ENCODE data around the gene TRIM8.

The TRIM8 gene

DNA sequence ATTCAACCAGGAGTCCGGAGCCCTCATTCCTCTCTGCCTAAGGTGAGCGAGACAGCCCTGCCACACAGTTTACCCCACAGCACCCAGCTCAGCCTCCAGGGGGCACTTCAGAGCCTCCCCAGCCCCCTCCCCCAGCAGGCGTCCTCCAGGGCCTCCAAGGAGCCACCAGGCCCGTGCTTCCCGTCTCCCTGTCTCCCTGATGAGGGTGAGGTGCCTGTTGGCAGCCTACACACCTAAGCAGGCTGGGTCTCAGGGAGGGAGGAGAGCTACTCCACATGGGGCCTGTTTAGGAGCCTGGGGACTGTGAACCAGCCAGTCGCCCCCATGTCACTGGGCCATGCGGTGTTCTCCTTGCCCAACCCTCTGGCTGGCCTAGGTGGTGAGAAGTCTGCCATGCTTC lies 28.9 kb upstream of the TRIM8 start:
- no peak for FAIRE-seq
- DNase-seq (ENCODE audit: extremely low spot score, insufficient read length, low read depth) = no peak

DNA sequence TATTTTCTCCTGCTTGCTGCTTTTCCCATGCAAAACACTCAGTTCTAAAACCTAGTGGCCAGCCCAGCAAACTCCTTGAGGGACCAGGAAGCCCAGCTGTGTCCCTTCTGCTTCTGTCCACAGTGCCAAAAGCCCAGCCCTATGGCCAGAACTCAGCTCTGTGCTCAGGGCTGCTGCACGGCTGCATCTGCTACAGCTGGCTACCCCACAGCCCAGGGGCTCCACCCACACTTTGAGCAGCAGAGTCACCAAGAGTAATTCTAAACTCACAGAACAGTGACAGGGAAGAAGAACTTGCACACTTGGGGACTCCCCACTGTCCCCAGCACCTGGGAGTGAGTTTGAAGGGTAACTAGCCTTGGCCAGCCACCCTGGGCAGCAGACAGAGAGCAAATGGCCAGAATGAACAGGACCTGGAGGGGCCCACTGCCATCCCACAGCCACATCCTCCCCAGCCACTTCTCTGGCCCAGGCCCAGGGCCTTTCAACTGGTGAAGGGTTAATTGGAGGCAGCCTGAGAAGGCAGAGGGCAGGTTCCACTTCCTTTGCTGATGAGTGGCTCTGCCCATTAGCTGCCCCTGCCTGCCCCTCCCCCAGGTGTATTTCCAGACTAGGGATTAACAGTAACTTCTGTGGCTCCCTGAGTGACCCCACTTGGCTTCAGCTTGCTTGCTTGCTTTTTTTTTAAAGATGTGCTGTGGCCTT lies 28.1 kb upstream of the TRIM8 start:
- DNase-seq (ENCODE audit: extremely low spot score, insufficient read length, low read depth) = no peak
- peak; percentile 12 for FAIRE-seq

GRCh38 chr10:102617041-102617440 lies 27.2 kb upstream of the TRIM8 start:
- no peak for DNase-seq (ENCODE audit: extremely low spot score, insufficient read length, low read depth)
- FAIRE-seq = no peak

DNA sequence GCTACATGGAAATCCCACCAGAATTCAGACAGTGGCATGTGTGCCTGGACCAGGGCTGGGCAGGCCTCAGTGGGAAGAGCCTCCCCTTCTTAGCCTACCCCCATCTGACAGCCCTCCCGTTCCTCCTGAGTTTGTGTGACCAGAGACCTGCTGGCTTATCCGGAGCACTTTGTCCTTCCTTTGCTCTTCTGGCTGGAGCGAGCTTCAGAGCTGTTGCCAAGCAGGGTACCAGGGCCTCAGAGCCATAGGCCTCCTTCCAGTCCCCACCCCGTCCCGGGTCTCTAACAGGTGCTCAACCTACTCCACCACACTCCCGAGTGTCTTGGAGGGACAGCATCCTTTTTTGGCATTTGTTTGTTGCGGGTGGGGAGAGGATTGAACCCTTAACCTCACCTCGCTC lies 26.5 kb upstream of the TRIM8 start:
- FAIRE-seq (no peak), DNase-seq (ENCODE audit: extremely low spot score, insufficient read length, low read depth) (no peak)

DNA sequence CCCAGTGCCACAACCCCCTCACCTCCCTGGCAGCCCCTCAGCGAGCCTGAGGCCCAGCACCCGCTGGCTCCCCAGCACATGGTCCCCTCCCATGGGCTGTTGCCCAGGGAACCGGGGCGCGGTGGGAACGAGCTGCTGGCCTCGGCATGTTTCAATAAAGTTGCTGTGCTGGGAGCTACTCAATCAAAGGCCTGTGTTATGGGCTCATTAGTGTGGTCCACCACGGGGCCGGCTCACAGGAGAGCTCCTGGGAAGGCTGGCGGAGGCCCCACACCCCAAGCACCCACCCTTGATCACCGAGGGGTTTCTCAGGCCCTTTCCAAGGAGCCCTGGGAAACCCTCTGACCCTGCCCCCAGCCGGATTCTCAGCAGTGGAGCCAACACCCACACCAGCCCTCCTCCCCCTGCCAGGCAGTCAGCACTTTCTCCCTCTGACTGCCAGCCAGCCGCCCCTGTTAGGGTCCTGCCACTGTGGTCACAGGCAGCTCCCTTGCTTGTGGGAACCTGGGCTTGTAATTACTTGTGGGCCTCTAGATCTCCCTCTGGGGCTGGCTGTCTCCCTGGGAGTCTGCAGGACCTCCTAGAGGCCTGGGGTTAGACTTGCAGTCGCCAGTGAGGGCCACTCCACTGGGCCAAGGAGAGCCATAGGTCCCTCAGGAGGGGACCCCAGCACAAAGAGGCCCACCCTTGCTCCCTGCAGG lies 24.8 kb upstream of the TRIM8 start:
- FAIRE-seq = no peak
- DNase-seq (ENCODE audit: extremely low spot score, insufficient read length, low read depth) = no peak

- DNase-seq (ENCODE audit: extremely low spot score, insufficient read length, low read depth) (no peak), FAIRE-seq (no peak)
These were observed 24.1 kb upstream of the TRIM8 start for GRCh38 chr10:102620138-102620590.

DNA sequence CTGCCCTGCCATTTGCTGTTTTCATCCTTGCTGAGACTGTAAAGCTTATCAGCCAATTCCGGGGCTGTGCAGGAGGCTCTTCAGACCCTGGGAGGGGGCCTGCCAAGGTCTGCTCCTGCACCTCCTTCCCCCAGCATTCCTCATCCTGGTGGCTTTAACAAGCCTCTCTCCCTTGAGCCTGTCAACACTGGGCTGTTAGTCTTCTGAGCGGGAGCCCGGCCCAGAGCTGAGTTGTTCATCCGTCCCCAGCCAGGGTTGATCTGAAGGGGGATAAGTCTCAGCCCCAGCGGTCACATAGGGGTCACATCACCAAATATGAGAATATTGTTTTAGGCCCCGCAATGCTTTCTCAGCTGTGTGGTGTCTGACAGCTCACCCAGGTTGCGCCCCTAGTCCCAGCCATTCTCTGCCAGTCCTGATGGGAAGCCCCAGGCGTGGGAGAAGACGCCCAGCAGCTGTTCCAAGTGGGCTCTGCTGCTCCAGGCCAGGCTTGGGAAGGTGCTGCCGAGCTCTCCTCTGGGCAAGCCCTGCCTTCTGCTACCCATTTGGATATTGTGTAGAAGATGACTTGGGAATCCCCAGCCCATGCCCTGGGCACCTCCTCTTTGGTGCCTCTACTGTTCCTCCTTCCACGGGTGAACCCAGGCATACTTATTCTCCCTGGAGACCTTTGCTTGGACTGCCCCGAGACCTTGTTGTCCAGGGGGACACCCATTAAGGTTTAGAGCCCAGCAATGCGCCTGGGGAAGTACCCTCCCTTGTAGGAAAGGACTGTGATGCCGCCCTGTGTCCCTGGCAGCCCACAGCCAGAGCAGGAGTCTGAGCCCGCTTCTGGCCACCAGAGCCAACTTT lies 23.5 kb upstream of the TRIM8 start:
- no peak for FAIRE-seq
- DNase-seq (ENCODE audit: extremely low spot score, insufficient read length, low read depth) = no peak

DNA sequence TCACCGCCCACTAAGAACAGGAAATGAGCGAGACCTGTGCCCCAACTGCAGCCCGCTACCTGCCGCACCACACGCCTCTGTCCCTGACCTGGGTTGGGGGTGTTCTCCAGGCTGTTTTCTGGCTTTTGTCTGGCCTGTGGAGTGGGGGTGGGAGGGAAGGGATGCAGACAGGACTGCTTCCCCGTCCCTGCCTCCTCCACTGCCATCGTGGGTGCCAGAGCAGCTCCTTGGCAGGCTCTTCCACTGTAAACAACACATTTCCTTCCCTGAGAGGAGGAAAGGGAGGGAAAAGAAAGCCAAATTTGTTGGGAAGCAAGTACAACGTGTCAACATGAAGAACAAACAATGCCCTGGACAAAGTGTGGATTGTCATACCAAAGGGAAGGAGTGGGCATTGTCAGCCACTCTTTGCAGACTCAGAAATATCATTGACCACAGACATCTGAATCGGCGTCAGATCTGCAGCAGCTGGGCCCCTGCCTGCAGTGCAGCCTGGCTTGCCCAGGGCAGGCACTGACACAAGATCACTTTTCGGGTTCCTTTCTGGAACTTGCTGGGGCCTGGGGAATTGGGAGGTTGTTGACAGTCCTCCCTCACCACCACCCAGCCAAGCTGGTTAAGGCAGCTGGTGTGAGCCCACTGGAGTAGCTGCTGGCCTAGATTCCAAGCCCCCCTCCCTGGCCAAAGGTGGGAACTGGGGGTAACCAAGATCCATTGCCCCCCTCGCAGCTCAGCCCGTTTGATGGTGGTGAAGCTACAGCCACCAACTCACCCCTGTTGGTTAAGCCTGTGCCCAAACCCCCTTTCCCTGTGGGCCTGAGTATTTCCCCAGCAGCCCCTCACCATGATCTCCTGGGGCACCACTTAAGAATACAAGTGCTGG lies 22.6 kb upstream of the TRIM8 start:
- FAIRE-seq (no peak), DNase-seq (ENCODE audit: extremely low spot score, insufficient read length, low read depth) (no peak)

DNA sequence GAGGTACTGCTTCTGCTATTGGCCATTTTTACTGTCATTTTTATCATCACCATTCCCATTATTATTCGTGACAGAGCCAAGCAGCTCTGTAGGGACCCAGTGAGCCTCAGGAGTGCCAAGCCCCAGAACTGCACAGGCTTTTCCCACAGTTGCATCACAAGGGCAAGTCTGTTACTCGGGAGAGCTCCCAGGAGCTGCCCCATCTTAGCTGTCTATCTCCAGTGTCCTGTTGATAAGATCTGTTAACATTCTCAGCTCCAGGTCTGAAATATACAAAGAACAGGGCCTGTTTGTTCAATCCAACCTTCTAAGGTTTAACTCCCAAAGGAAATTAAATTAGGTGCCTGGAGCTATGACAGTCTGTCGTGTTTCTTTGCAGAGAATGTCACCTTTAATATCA lies 20.2 kb upstream of the TRIM8 start:
- no peak for DNase-seq (ENCODE audit: extremely low spot score, insufficient read length, low read depth)
- no peak for FAIRE-seq

DNA sequence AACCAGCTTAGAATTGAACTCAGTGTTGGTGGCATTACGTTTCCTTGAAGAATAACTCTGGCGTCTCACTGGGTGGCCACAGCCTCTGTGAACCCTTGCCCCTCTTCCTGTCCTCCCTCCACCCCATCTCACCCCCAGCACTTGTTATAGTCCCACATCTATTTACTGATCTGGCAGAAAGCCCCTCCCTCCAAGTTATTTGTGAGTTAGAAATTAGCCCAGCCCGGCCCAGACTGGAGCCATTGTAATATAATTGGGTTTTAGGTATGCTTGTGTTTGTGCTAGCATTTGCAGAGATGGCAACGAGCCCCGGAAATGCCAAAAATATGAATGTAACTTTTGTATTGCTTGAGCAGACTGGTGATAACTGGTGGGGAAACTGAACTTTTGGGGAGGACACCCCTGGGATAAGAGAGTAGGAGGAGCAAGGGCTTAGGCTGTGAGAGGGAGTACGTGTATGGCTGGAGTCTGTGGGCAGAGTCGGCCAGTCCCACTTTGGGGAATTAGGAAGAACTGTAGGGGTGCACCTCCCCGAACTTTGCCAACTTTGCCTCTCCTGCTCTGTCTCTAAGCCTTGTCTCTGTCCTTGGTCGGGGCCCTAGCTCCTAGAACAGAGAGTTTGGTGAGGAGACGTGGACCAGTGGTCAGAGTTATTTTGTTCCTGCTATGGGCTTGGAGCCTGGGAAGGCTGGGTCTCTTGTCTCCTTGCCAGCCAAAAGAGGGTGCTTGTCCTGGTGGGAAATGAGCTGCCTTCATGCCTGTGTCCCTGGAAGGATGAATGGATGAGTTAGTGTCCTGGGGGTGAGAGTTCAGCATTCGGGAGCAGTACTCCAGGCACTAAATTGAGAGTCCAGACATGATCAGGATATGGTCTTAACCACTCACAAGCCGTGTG lies 19.3 kb upstream of the TRIM8 start:
- DNase-seq (ENCODE audit: extremely low spot score, insufficient read length, low read depth) = no peak
- no peak for FAIRE-seq

DNA sequence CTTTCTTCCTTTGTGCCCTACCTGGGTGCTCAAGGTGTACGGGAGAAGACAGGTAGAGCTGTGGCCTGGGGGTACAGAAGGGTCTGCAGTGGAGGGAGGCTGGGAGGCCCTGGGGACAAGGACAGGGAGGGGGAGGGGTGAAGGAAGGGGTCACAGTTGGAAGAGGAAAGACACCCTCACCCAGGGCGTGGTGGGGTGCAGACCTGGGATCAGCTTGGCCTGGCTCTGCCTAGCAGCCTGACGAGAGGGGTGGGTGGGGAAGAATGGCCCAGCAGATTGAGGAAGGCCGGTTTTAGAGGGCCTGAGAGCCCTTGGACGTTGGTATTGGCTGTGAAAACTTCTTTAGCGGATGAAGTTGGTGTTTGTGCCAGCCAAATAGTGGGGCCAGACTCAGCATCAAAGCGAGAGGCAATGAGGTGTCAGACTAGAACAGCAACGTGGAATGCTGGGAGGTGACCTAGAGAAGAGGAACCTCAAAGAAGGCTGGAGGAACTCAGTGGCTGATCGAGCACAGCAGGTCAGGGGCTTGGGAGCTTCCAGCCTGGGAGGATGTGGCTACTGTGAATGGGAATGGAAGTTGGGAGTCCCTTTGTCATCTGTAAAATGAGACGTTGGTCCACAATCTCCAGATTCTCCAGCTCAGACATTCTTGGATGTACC lies 18.1 kb upstream of the TRIM8 start:
- no peak for FAIRE-seq
- no peak for DNase-seq (ENCODE audit: extremely low spot score, insufficient read length, low read depth)

- FAIRE-seq = no peak
- no peak for DNase-seq (ENCODE audit: extremely low spot score, insufficient read length, low read depth)
These were observed 17.0 kb upstream of the TRIM8 start for GRCh38 chr10:102627291-102627735.

DNA sequence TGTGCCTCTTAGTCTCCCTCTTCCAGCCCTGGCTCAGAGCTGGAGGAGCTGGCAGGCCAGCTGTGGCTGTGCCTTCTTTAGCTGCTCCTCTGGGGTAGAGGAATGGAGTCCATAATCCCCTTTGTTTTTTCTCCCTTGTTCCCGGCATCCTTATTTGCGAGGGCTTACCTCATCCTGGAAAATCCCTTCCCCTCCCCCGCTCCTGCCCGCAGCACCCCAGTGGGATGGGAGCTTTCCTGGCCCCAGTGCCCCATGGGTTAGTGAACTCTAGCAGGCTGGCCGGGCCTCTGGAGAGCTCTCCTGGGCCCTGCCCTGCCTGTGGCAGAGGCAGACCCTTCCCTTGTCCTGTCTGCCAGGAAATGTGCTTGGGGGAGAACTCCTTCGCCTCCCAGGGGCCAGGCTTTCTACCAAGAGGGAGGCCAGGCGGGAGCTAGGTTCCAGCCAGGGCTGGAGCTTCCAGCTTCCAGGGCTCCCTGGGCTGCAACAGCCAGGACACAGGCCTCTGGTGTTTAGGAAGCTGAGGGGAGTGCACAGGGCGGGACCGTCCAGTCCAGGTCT lies 16.5 kb upstream of the TRIM8 start:
- FAIRE-seq (no peak), DNase-seq (ENCODE audit: extremely low spot score, insufficient read length, low read depth) (no peak)

GRCh38 chr10:102628451-102628911 lies 15.8 kb upstream of the TRIM8 start:
- FAIRE-seq (no peak), DNase-seq (ENCODE audit: extremely low spot score, insufficient read length, low read depth) (no peak)

- DNase-seq (ENCODE audit: extremely low spot score, insufficient read length, low read depth) = no peak
These were observed 14.3 kb upstream of the TRIM8 start for GRCh38 chr10:102629661-102630614.

GRCh38 chr10:102630663-102631062 lies 13.6 kb upstream of the TRIM8 start:
- no peak for DNase-seq (ENCODE audit: extremely low spot score, insufficient read length, low read depth)
- FAIRE-seq = no peak

More at GRCh38 chr10:102629661-102630614, 14.3 kb upstream of the TRIM8 start:
- no peak for FAIRE-seq

Measured in GM18507 (cell line).